ENCODE data around the gene TBX21. TPM values are rescaled to one million over a fixed set of nuclear protein-coding genes. Genes with fewer than 3 reads are reported as not detected.

The TBX21 gene
- total RNA-seq, 1 experiment from 2014 or later, result not detected

- BruUV-seq (replicated peaks), result no TSS peak
- POLR2A ChIA-PET, result interaction anchor here (0.6 kb wide), 1 partner anchor 136 kb away, joined by 3 read pairs; no protein-coding TSS in a partner anchor
- no peak for TF ChIP-seq CTCF (IDR thresholded peaks at IDR 0.05; ENCODE audit: unreplicated experiment)
- H3K36me3 Mint-ChIP-seq (ENCODE audit: insufficient read depth, unreplicated experiment), result no peaks in the 10 kb centered on the region
- H3K4me1 Mint-ChIP-seq (ENCODE audit: insufficient read depth, unreplicated experiment), result peaks cover 22% of the 10 kb centered on the region
- intact Hi-C loops (cut with micrococcal nuclease), result no loop called here
- peaks cover 96% of the 10 kb centered on the region for H3K27me3 Mint-ChIP-seq (ENCODE audit: insufficient read depth, unreplicated experiment)
- no peak overlapping the region for H3K4me3 Mint-ChIP-seq (ENCODE audit: unreplicated experiment)
- CTCF ChIA-PET, result no interaction called here
- peak; percentile 18 for DNase-seq (ENCODE audit: unreplicated experiment)
- no peak overlapping the region for H3K27ac Mint-ChIP-seq (ENCODE audit: low read depth, unreplicated experiment)
- no peaks in the 10 kb centered on the region for H3K9me3 Mint-ChIP-seq (ENCODE audit: unreplicated experiment)
These were observed 13.5 kb upstream of the TBX21 start for GRCh38 chr17:47719411-47720152.

DNA sequence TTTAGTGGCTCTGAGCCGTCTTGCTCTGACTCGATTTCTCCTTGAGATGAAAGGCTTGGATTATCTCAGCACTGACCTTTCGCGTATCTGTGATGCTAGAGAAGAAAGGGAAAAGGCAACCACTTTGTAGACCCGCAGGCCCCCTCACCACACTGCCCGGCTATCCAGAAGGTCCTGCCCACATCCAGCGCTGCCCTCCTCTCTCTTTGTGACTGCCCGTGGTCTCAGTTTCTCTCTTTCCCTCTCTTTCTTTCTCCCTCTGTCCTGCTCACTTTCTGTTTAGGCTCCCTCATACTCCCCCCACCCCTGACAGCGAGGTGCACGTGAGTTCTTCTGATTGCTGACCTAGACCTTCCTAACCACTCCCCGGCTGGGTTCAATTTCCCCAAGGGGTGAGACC, 12.8 kb upstream of the TBX21 start:
- no peak overlapping the region for H3K4me3 Mint-ChIP-seq (ENCODE audit: unreplicated experiment)
- H3K9me3 Mint-ChIP-seq (ENCODE audit: unreplicated experiment), result no peaks in the 10 kb centered on the region
- BruUV-seq (replicated peaks), result no TSS peak
- ChIA-PET POLR2A (no interaction called here), CTCF (no interaction called here)
- peaks cover 96% of the 10 kb centered on the region for H3K27me3 Mint-ChIP-seq (ENCODE audit: insufficient read depth, unreplicated experiment)
- H3K27ac Mint-ChIP-seq (ENCODE audit: low read depth, unreplicated experiment), result no peak overlapping the region
- no peak for DNase-seq (ENCODE audit: unreplicated experiment)
- intact Hi-C loops (cut with micrococcal nuclease), result no loop called here
- H3K36me3 Mint-ChIP-seq (ENCODE audit: insufficient read depth, unreplicated experiment), result no peaks in the 10 kb centered on the region
- TF ChIP-seq CTCF (IDR thresholded peaks at IDR 0.05; ENCODE audit: unreplicated experiment), result no peak
- peaks cover 22% of the 10 kb centered on the region for H3K4me1 Mint-ChIP-seq (ENCODE audit: insufficient read depth, unreplicated experiment)

DNA sequence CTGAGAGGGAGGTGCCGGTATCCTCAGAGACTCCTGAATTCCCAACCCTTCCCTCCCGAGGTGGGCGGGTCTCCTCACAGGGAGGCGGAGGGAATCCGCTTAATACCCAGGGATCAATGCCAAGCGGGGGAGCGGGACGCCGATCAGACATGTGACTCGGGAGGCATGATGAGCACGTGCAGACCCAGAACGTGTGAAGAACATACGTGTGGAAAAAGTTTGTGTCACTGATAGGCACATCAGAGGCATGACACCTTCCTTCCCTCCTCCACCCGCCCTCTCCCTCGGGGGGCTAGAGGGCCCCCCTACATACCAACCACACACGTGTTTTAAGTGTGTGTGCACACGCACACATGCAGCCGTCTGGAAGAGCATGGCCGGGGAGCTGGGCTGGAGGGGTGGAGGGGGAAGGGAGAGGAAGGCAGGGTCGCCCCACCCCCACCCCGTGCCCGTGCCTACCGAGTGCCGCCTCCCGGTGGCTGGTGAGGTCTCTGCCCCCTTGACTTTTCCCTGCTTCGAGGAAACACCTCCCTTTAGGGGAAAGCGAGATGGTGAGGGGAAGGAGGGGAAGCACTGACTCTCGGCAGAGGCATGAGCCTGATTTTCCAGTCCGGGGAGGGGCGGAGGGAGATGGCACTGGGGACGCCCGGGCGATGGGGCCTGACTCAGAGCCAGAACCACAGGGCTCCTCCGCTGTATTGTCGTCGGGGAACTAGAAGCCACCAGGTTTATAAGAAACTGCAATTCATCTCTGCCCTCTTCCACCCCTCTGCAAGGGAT, 12.1 kb upstream of the TBX21 start:
- H3K4me1 Mint-ChIP-seq (ENCODE audit: insufficient read depth, unreplicated experiment), result peaks cover 22% of the 10 kb centered on the region
- no peaks in the 10 kb centered on the region for H3K36me3 Mint-ChIP-seq (ENCODE audit: insufficient read depth, unreplicated experiment)
- no TSS peak for BruUV-seq (replicated peaks)
- intact Hi-C loops (cut with micrococcal nuclease), result no loop called here
- CTCF ChIA-PET, result interaction anchor here (1.1 kb wide), 1 partner anchor 22 kb away, joined by 5 read pairs; no protein-coding TSS in a partner anchor
- no peak overlapping the region for H3K4me3 Mint-ChIP-seq (ENCODE audit: unreplicated experiment)
- H3K27me3 Mint-ChIP-seq (ENCODE audit: insufficient read depth, unreplicated experiment), result peaks cover 96% of the 10 kb centered on the region
- POLR2A ChIA-PET, result no interaction called here
- no peaks in the 10 kb centered on the region for H3K9me3 Mint-ChIP-seq (ENCODE audit: unreplicated experiment)
- no peak for TF ChIP-seq CTCF (IDR thresholded peaks at IDR 0.05; ENCODE audit: unreplicated experiment)
- H3K27ac Mint-ChIP-seq (ENCODE audit: low read depth, unreplicated experiment), result no peak overlapping the region
- DNase-seq (ENCODE audit: unreplicated experiment), result no peak

DNA sequence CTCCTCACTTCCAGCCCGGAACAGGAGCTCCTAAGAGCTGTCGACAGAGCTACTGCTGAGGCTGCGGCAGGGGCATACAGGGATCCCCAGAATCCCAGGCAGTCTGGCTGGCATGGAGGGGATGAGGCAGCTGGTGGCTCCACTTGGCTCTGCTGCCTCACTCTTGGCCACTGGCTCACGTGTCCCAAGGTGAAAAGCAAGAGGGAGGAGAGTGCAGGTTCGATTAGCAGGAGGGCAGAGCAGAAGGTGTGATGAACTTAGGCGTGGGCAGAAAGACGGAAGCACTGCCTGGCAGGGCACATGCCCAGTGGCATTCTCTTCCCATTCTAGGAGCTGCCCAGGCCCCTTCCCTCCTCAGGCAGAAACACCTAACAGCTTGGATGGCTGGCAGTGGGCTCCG, 11.3 kb upstream of the TBX21 start:
- no peak for DNase-seq (ENCODE audit: unreplicated experiment)
- no peak for TF ChIP-seq CTCF (IDR thresholded peaks at IDR 0.05; ENCODE audit: unreplicated experiment)
- CTCF ChIA-PET, result interaction anchor here (1.1 kb wide), 1 partner anchor 23 kb away, joined by 5 read pairs; no protein-coding TSS in a partner anchor
- no peaks in the 10 kb centered on the region for H3K36me3 Mint-ChIP-seq (ENCODE audit: insufficient read depth, unreplicated experiment)
- intact Hi-C loops (cut with micrococcal nuclease), result no loop called here
- POLR2A ChIA-PET, result no interaction called here
- no peaks in the 10 kb centered on the region for H3K9me3 Mint-ChIP-seq (ENCODE audit: unreplicated experiment)
- peaks cover 96% of the 10 kb centered on the region for H3K27me3 Mint-ChIP-seq (ENCODE audit: insufficient read depth, unreplicated experiment)
- H3K27ac Mint-ChIP-seq (ENCODE audit: low read depth, unreplicated experiment), result no peak overlapping the region
- no peak overlapping the region for H3K4me3 Mint-ChIP-seq (ENCODE audit: unreplicated experiment)
- H3K4me1 Mint-ChIP-seq (ENCODE audit: insufficient read depth, unreplicated experiment), result peaks cover 22% of the 10 kb centered on the region
- BruUV-seq (replicated peaks), result no TSS peak
